Kidney epithelial cell (primary cell): Measurements from ENCODE around the gene FAM171A2. TPM values are rescaled to one million over a fixed set of nuclear protein-coding genes. Genes with fewer than 3 reads are reported as not detected.

ENCODE experiments used
- DNase-seq: peaks from one replicate; pipeline ENCODE4 v3.0.0-alpha.2; 2010; ENCODE audit warnings: low read depth
- H3K27me3 ChIP-seq: 2 replicates; pipeline ENCODE4 v1.6.0; 2011; ENCODE audit warnings: low read length; ENCODE audit not compliant: control insufficient read depth, insufficient read depth
- H3K36me3 ChIP-seq: 2 replicates; pipeline ENCODE4 v1.5.1; 2011; ENCODE audit warnings: low read length; ENCODE audit not compliant: control insufficient read depth, insufficient read depth
- H3K4me3 ChIP-seq: 2 replicates; pipeline ENCODE4 v1.5.1; 2011; ENCODE audit warnings: low read depth, mild to moderate bottlenecking, control low read depth, low read length
- total RNA-seq: library from RNA; depleted of rRNA; stranded (reverse); fragments of >200 nt; gene quantifications from 2 replicates; pipeline ENCODE4 v1.2.3, GENCODE V29; 2015
- TF ChIP-seq, protein P1 (sequence below): IDR thresholded peaks from 2 replicates; pipeline ENCODE4 v1.5.1; 2011; ENCODE audit warnings: mild to moderate bottlenecking, moderate library complexity, low read length, control low read depth, inconsistent platforms; ENCODE audit not compliant: insufficient read depth, poor library complexity, severe bottlenecking

FAM171A2 gene
- total RNA-seq, 1 donor from 2014 or later: 12.6 TPM

DNA sequence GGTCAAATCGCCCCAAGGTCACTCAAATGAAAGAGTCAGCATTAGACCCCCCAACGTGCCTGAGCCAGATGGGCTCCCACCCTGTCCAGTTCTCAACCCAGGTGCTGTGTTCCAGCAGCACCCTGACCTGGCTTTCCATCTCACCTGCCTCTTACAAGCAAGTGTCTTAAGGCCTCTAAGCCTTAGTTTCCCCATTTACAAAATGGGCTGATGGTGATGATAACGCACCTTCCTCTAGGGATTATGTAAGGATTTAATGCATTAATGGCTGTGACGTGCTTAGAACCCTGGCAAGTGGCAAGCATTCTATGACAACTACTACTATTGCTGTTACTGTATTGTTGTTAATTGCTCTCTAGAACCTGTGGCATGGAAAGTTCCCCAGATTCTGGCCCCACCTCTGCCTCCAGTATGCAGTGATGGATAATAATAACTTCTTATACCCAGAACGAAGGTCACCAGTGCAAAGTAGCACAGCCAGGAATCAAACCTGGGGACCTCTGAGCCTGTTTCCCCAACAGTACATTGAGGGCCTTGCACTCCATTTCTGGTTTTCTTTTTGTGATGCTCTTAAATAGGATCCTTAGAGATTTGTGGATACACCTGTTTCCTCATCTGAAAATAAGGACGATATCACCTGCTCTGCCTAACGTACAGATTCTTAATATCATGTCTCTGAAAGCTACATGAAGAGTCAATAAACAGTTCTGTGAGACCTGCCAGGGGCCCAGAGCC lies 35.8 kb downstream of the FAM171A2 start:
- H3K4me3 ChIP-seq: no peak overlapping the region
- no peak for DNase-seq
- H3K27me3 ChIP-seq: no peaks in the 10 kb centered on the region
- no peaks in the 10 kb centered on the region for H3K36me3 ChIP-seq
- TF ChIP-seq, protein P1, sequence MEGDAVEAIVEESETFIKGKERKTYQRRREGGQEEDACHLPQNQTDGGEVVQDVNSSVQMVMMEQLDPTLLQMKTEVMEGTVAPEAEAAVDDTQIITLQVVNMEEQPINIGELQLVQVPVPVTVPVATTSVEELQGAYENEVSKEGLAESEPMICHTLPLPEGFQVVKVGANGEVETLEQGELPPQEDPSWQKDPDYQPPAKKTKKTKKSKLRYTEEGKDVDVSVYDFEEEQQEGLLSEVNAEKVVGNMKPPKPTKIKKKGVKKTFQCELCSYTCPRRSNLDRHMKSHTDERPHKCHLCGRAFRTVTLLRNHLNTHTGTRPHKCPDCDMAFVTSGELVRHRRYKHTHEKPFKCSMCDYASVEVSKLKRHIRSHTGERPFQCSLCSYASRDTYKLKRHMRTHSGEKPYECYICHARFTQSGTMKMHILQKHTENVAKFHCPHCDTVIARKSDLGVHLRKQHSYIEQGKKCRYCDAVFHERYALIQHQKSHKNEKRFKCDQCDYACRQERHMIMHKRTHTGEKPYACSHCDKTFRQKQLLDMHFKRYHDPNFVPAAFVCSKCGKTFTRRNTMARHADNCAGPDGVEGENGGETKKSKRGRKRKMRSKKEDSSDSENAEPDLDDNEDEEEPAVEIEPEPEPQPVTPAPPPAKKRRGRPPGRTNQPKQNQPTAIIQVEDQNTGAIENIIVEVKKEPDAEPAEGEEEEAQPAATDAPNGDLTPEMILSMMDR: no peak

DNA sequence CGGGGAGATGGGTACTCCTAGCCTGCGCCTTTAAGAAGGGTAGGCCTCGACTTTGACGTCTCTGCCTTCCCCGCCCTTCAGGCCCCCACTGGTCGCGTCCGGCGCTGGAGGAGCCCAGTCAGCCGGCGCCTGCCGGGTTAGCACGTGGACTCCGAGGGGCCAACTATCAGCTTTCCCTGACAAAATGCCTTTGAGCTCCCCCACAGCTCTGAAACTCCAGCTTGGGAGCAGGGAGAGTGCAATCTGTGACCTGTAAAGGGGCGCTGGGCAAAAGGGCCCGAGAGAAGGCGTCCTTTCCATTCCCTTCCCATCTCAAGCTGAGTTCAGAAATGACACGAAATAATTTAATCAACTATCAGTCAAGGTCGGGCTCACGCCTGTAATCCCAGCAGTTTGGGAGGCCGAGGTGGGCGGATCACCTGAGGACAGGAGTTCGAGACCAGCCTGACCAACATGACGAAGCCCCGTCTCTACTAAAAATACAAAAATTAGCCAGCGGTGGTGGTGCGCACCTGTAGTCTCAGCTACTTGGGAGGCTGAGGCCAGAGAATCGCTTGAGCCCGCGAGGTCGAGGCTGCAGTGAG lies 36.7 kb downstream of the FAM171A2 start:
- TF ChIP-seq, protein P1: no peak
- DNase-seq: peak; percentile 88
- Histone ChIP-seq H3K36me3 (no peaks in the 10 kb centered on the region), H3K4me3 (no peak overlapping the region), H3K27me3 (no peaks in the 10 kb centered on the region)

DNA sequence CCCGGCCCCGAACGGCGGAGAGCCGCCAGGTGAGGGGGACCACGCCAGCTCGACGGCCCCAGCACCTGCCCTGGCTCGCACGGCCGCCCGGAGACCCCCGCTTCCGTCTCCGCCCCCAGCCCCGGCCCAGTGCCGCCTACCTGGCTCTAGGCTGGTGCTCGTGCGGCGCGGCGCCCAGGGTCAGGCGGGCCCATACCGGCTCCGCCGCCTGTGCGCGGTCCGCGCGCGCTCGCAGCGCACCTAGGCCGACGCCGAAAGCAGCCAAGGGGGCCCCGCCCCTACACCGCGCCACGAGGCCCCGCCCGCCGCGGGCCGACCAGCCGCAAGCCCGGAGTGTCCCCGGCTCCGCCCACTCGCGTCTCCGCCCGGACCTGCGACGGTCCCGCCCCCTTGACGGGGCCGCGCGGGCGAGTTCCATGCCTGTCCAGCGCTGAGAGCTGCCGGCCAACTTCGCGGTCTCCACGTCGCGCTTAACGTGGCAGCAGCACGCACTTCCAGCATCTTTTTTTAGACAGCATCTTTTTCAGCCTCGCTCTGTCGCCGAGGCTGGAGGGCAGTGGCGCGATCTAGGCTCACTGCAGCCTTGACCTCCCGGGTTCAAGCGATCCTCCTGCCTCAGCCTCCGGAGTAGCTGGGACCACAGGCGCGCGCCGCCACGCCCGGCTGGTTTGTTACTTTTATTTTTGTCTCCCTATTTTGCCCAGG lies 38.9 kb downstream of the FAM171A2 start, which contains the start of gene SLC25A39:
Gene SLC25A39, minus strand, starts transcription at position 253 of the 705 bp plus-strand sequence. CDS start 1,261 bp downstream, outside the sequence.
- Histone ChIP-seq H3K36me3 (no peaks in the 10 kb centered on the region), H3K4me3 (peak within 1 kb of the TSS; percentile 92), H3K27me3 (no peaks in the 10 kb centered on the region)
- DNase-seq: peak; percentile 58
- TF ChIP-seq, protein P1: no peak

DNA sequence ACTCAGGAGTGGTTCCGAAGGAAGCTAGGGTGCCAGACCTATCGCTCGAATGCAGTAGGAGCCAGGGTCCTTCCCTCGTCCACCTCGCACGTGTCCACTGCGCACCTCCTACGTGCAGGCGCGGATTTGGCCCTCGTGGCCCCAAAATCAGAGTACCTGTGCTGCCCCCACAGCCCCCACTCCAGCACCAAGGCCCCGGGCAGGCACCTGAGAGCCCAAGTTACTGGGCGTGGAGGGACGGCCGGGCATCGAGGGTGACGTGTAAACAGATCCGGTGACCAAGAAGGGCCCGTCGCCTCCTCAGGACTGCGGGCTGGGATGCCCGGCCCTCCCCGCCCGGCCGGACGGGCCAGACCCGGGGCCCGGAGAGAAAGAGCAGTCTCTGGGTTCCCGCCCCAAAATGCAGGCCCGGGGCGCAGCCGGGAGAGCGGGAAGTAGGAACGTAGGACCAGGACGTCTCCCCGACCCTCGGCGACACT lies 39.5 kb downstream of the FAM171A2 start:
- Histone ChIP-seq H3K36me3 (no peaks in the 10 kb centered on the region), H3K27me3 (no peaks in the 10 kb centered on the region), H3K4me3 (peak overlapping the region; percentile 92)
- DNase-seq: no peak
- TF ChIP-seq, protein P1: no peak

DNA sequence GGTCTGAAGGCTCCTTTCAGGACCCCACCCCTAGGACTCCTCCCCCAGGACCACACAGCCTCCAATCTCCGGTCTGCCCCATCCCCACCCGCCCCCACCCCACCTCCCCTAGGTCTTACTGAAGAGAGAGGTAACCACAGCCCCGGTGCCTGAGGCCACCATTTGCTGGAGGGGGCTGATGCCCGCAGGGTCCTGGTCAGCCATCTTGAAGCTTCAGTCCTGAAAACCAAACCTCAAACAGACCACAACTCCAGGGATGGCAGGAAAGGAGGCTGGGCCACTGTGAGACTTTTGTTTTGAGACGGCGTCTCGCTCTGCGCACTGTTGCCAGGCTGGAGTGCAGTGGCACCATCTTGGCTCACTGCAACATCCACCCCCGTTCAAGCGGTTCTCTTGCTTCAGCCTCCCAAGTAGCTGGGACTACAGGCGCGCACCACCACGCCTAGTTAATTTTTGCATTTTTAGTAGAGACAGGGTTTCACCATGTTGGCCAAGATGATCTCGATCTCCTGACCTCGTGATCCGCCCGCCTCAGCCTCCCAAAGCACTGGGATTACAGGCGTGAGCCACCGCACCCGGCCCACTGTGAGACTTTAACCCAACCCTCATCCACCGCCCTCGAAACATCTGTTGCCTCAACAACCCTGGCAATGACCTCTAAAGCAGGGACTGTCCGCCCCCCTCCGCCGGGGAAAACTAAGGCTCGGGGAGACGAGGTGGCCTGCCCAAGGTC lies 40.1 kb downstream of the FAM171A2 start:
- no peaks in the 10 kb centered on the region for H3K36me3 ChIP-seq
- no peaks in the 10 kb centered on the region for H3K27me3 ChIP-seq
- no peak for DNase-seq
- H3K4me3 ChIP-seq: peak overlapping the region; percentile 92
- TF ChIP-seq, protein P1: no peak
